Activated CD4-positive, alpha-beta T cell treated with anti-CD3 and anti-CD28 coated beads, Interleukin-2, Interleukin-4, amounts not matched to agents 100 ng/mL and 50 ng/mL, durations not matched to agents 16 hours and 8 hours (primary cell): ENCODE measurements around the gene CERS3.

Experiments used
- DNase-seq: peaks from one replicate; pipeline ENCODE4 v3.0.0-alpha.2; 2020; ENCODE audit warnings: low spot score

CERS3 gene

DNA sequence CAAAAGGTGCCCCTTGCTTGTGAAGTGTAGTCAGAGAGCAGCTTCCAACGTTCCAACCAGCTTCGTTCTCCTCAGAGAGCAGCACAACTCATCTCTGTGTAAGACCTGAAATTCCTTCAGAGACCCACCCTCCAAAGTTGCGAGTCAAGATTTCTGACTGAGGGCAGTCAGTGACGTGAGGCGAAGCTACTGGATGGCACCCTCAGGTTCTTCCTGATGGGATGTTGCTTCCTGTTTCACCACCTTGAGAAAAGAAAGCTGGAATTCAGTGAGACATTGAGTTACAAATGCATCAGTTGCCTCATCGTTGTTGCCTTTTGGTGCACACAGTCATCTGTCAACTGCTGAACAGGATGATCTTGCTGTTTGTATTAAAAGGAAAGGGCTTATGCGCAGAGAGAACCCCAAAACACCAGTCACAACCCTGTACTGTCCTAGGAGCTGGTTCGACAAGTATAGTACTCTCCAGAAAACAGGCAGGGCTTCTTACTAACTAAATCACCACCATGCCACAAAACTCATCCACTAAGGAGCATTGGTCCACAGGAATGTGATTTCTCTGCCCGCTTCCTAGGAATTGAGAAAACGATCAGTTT is at the start of gene CERS3:
Gene CERS3 (minus strand): TSS at position 118 of the 596 bp plus-strand sequence. CDS start 27,101 bp downstream, outside the sequence.
- DNase-seq = no peak

GRCh38 chr15:100573526-100573925 is 44.8 kb upstream of the CERS3 start:
- DNase-seq = no peak

DNA sequence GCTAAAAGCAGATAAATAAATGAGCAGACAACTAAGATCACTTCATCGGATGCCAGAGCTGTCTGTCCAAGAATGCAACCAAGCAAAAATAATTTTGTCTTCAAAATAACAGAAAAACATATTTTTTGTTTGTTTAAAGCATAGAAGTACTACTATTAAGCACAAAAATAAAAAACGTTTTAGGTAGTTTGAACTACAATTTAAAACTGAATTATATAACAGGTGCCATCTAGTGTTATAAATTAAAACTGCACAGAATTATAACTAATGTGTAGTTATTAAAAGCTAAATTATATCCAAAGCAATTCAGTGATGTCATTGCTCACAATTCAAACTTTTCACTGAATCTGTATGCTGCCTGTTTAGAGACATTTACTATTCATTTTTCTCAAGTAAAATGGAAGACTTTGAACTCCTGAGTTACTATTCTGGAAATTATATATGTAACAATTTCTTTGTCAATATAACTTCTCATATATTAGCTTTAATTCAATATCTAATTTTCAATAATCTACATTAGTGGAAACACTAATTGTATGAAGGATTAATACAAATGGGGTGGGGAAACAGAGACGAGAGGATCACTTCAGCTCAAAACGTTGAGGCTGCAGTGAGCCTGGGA is 43.7 kb upstream of the CERS3 start:
- DNase-seq = no peak

DNA sequence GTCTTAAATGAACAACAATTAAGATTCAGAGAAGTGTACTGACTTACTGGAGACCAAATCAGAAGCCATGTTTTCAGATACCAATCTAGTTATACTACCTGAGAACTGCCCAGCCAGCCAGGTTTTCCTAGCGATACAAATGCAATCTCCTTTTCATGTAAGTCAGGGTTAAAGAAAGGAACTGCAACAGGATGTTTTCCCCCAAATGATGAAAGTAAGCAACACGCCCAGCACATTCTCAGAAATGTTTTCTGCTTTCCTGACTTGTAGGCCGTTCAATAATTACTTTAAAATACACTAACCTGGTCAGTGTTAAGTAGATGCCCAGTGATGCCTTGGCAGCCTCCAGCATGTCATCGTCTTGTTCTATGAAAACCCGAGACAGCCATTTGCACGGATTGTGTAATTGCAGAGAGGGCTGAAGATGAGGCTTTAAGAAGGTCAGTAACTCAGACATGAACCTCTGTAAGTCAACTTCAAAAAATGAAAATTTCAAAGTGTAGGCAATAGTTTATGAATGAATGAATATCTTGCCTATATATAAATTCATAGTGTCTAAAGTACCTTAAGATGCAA is 42.9 kb upstream of the CERS3 start:
- no peak for DNase-seq

DNA sequence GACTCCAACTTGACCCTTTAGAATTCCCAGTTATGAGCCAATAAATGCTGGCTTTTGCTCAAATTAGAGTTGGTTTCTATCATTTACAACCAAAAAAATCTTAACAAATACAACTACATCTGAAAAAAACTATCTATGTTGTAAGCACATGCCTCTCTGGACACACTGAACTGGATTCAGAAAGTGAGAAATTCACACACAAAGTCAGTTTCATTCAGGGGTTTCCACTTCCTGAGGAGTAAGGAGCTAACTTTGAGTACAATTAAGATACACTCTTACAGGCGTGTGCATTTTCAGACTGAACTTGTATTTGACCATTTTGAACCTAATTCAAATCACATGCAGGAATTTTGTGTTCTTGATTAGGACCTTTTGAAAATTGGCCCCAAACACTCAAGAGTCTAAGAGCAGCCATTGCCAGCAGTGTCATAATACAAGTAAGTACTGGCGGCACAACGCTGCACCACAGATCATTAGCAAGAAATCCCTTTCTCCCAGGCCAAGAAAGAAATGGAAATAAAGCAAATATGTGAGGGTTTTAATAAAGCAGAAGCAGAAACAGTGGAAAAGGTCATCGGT is 42.1 kb upstream of the CERS3 start:
- no peak for DNase-seq

DNA sequence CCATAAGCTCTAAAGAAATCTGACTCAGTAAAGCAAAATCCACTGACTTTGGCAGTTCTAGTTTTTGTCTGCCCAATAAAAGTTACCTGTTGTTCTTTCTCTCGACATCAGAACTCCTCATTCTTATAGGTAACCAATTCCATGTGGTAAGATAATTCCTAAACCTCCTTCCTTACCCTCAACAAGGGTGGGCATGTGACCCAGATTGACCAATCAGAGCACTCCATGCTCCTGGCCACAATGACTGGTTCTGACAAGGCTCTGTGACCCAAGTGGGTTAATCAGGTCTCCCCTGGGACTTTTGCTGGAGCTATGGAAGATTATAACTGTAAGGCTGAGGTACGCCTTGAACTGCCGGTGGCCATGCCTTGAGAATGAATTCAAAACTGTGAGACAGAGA is 41.5 kb upstream of the CERS3 start:
- no peak for DNase-seq

GRCh38 chr15:100569391-100569790 is 40.6 kb upstream of the CERS3 start:
- DNase-seq = no peak

GRCh38 chr15:100566850-100567628 is 38.3 kb upstream of the CERS3 start:
- no peak for DNase-seq

DNA sequence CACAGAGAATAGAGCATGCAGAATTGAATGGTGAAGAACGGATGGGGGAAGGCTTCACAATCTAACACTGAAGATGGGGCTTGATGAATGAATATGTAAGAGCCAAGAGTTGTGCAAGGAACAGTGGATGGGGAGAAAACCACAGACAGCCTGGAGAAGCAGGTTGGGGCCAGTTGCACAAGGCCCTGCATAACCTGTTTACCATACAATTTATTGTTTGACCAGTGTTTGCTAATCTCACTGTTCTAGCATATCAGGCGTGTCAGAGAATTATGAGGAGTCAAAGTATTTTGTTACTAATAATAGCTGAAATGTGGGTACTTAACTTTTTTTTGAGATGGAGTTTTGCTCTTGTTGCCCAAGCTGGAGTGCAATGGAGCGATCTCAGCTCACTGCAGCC is 36.8 kb upstream of the CERS3 start:
- DNase-seq = no peak

GRCh38 chr15:100560323-100560722 is 31.6 kb upstream of the CERS3 start:
- DNase-seq = no peak

- no peak for DNase-seq
These were observed 30.6 kb upstream of the CERS3 start for GRCh38 chr15:100559330-100559729.

GRCh38 chr15:100558771-100559254 is 30.1 kb upstream of the CERS3 start:
- no peak for DNase-seq

GRCh38 chr15:100553468-100553867 is 24.7 kb upstream of the CERS3 start:
- DNase-seq = no peak

- no peak for DNase-seq
These were observed 19.2 kb upstream of the CERS3 start for GRCh38 chr15:100547961-100548360.

DNA sequence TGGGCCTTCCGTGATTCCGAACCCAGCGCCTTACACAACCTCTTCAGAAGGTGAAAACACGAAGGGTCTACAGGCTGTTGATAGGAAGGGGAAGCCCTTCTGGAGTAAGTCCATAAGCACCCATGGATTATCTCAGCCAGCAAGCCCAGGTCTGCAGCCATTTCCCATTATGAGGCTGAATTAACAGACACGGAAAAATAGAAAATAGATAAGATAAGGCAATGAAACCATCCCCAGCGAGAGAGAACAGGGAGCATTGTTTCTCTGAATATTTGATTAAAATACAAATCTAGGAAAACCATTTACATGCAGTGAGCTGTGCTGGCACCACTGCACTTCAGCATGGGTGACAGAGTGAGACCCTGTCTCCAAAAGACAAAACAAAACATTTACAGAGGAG is 16.2 kb upstream of the CERS3 start:
- no peak for DNase-seq

- DNase-seq = no peak
These were observed 15.6 kb upstream of the CERS3 start for GRCh38 chr15:100544338-100544841.

DNA sequence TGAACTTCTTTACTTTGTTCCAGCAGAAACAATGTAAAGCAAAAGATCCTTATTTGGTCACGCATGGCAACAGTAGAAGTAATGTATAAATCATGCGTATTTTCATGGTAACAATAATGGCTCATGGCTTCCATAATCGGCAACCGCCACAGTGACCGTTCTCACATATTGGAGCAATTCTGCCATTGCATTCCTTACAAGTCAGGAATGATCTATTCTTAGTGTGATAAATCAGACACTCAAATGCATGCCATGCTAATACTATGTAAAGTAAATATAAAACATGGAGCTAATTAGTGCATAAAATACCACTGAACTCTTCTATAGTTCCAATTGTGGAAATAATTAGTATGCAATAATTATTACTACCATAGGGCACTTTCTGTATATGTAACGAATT is 13.5 kb upstream of the CERS3 start:
- no peak for DNase-seq

GRCh38 chr15:100537331-100537730 is 8.6 kb upstream of the CERS3 start:
- DNase-seq = no peak

DNA sequence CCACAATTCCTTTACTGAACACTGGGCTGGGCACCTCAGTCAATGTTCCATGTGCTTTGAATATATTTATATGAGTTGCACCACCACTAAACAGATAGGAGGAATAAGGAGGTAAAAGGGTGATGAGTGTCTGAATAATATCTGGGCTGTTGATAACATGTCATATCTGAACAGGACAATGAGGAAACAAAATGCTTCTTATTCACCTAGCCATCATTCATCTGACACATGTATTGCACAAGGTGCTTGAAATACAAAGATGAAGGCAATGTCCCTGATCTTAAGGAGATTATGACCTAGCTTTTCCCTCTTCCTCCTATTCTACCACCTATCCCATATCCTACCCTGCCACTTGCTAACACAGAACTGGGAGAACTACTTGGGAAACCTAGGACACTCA is 8.0 kb upstream of the CERS3 start:
- DNase-seq = no peak

DNA sequence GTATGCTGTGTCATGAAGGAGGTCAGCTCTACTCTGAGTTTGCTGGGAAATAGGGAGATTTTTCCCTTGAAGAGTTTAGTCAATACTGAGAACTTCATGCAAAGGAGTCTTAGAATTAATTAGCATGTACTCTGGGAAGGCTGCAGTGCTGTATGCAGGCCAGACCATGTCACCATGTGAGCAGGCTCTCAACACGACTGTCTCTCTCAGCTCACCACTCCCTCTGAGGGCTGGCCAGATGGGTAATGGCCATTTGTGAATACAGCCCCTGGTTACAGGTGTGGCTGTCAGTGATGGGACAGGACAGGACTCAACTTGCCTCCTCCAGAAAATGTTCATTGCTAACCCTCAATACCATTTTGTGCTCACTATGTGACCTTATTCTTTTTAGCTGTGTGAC is 5.1 kb upstream of the CERS3 start:
- no peak for DNase-seq

DNA sequence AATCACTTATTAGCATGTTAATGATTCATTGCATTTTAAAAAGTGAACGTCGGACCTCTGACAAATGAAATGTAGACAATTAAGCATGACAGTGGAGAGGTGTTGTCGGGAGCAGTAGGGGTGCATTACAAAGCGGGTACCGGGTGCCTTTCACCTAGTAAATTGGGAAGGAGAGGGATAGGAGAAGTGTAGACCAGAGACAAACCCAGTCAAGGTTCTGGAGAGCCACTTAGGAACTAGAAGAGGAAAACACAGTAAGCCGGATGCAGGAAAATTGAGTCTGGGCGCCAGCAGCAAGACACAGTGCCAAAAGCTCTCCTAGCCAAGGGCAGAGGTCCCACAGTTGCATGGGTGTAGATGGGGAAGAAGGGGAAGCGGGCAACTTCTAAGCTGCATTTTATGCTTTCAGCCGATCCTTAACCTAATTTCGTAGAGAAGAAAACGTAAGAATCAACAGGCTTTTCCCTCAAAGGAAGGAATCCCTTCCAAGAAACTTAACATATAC is 3.1 kb upstream of the CERS3 start:
- DNase-seq = no peak

DNA sequence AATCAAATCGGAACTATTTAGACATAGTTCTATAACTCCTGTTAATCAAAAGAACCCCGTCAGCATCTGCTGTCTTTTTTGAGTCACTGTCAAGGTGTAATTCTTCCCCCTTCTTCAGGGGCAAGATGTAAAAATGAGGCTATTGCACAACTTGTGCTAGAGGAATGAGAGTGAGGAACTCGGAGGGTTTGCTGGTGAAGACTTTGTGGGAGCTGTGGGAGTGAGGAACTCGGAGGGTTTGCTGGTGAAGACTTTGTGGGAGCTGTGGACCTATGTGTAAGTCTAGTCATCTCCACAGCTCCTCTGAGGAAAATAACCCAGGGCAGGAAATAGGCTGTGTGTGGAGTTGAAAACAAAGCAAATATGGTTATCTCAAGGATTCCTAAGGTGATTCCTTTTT is 2.5 kb upstream of the CERS3 start:
- DNase-seq = no peak
